Stimulated activated naive CD8-positive, alpha-beta T cell treated with anti-CD3 and anti-CD28 coated beads, Interleukin-15, Interleukin-2, amounts not matched to agents 100 U/mL and 50 U/mL, for 24 hours (primary cell): ENCODE data around the gene HLA-A.
"Not testable (repeated sequence)": the region's sequence is repeated elsewhere in the genome, so short reads cannot be mapped to it uniquely, and the experiment has no call there.

Experiments used
- ATAC-seq: fragments of 150-1000 bp; cut with Tn5 transposase; one replicate; pipeline ENCODE4 v1.10.0; 2021
- DNase-seq: peaks from one replicate; pipeline ENCODE4 v3.0.0; 2021

HLA-A gene

DNA sequence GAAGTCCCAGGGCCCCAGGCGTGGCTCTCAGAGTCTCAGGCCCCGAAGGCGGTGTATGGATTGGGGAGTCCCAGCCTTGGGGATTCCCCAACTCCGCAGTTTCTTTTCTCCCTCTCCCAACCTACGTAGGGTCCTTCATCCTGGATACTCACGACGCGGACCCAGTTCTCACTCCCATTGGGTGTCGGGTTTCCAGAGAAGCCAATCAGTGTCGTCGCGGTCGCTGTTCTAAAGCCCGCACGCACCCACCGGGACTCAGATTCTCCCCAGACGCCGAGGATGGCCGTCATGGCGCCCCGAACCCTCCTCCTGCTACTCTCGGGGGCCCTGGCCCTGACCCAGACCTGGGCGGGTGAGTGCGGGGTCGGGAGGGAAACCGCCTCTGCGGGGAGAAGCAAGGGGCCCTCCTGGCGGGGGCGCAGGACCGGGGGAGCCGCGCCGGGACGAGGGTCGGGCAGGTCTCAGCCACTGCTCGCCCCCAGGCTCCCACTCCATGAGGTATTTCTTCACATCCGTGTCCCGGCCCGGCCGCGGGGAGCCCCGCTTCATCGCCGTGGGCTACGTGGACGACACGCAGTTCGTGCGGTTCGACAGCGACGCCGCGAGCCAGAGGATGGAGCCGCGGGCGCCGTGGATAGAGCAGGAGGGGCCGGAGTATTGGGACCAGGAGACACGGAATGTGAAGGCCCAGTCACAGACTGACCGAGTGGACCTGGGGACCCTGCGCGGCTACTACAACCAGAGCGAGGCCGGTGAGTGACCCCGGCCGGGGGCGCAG is at the start of gene HLA-A:
HLA-A (plus strand) TSS at position 258 of the 778 bp plus-strand sequence; CDS start at position 280, 22 bp downstream.
- peak; percentile 90 for DNase-seq
- ATAC-seq = peak; percentile 95

DNA sequence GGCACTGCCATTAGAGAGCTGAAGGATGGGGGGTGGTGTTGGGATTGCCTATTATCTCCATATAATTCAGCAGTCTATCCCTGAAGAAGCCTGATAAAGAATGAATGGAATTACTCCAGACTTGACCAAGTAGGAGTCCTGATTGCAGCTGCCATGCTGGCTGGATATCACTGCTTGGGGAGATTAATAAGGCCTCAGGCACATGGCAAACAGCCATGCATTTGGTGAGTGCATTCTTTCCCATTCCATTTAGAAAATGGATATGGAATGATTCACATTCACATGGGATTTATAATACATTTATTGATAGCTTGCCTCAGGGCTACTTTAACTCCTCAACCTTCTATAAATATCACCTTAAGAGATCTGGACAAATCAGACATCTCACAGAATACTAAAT is 49.6 kb upstream of the HLA-A start:
- ATAC-seq (no peak), DNase-seq (no peak)

DNA sequence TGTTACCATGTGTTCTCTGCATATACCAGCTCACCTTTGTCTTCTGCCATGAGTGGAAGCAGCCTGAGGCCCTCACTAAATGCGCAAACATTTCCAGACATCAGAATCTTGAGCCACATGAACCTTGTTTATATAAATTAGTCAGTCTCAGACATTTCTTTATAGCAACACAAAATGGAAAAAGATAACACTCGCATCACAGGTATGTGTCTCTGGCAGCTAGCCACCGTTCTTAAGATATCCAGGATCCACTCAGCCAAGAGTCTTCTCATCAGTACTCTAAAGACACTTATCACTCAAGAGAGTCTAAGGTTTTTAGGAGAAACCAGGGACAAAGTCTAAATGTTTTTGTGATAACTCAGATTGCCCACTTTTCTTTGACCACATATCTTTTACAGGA is 43.1 kb upstream of the HLA-A start:
- DNase-seq = no peak
- ATAC-seq = no peak

DNA sequence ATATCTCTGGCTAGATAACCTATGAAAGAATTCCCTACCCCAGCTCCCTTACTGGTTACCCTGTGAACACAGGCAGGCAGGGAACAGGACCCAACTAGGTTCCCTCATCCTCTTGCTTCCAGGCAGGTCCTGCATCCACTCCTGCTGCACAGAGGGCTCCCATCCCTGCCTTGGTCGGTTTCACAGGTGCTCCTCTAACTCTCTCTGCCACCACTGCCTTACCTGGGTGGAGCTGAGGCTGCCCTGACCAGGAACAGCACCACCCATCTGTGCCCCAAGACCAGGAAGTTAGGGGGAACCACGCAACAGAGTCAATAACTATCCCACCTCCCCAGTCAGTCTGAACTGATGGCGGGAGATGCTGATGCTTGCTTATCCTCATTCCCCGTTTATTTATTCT is 37.0 kb upstream of the HLA-A start:
- DNase-seq (no peak), ATAC-seq (no peak)

DNA sequence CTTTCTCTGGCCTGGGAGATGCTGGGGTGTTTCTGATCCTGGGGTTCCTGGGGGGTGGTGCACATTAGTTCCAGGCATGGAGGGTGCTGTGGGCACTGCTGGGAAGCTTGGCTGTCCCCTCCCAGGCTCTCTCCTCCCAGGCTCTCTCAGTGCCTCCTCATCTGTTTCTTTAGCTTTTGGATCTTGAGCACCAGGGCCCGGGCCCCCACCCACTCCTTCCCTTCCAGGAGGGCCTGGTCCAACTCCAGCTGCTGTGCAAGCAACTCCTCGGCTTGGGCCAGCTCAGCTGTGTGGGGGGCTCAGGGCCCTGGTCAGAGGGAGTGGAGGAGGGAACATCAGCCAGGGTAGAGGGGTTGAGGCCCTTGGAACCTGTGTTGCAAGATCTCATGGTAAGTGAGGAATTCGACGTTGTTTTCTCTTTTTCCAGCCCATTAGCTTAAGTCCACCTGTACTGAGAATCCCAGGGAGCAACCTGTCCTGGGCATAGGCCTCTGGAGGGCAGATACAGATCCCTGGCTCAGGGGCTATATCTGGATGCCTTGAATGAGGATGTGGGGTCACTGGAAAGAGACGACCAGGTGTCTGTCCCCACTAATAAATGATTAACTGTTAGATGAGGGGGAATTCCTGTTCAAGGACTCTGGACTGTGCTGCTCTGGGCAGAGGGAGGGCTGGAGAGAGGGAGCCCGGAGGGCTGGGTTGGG is 34.5 kb upstream of the HLA-A start:
- no peak for DNase-seq
- ATAC-seq = no peak

DNA sequence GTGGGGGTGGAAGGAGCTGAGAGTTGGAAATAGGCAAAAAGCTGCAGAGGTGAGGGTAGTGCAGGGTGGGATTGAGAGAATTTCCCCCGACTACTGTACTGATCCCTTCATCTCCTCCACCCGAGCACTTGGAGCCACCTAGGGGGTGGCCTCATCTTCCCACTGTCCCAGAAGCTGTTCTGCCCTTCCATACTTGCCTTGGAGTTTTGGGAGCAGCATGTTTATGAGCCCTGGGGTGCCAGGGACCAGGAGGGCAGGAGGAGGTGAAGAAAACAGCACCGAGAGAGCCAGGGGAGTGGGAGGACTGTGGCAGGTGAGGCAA is 34.0 kb upstream of the HLA-A start:
- ATAC-seq = no peak

DNA sequence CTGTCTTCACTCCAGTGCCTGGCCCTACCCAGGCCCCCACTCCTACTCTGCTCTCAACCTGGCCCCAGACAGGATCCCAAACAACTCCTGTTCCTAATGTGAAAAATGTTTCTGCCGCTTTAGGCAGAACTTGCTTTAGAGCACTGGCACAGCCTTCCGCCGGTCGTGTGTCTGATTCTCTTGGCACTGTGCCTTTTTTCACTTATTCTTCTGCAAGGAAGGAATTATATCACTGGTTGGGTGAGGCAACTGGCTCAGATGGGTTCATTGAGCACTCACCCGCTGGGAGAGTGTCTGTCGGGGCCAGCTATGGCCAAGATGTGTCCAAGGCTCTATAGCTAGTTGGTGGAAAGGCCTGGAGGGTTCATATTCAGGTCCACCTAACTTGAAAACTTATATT is 33.6 kb upstream of the HLA-A start:
- ATAC-seq (no peak), DNase-seq (no peak)

More for the DNA sequence above, 34.0 kb upstream of the HLA-A start:
- DNase-seq = no peak

DNA sequence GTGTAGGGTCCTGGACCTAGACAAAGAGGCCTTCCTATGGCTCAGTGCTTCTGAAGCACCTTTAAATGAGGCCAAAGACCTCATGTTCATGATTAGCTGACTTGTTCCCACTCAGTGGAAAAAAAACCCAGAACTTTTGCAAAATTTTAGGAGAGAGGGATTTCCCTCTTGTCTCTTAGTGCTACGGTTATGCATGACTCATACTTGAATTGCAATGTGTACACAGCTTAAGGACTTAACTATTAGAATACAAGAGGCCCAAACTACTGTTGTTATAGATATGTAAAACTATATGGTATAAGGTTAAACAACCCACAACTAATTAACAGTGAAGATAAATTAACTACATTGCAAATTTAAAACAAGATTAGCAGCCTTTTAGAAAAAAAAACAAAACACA is 32.3 kb upstream of the HLA-A start:
- DNase-seq (no peak), ATAC-seq (peak; percentile 61)

DNA sequence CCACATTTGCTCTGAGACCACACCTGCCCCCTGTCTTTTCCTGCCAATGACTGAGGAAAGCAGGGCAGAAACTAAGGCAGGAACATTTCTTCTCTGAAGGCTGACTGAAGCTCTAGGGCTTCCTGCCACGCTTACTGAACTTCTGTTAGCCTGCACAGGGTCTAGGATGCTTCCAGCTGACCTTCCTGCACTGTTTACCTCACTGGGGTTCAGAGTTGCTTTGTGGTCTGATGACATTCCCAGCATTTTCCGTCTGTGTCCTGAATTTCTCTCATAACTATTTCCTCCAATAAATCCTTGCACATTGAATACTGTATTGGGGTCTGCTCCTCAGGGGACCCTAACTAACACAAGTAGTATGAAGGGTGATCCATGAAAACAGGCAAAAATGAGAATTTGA is 29.5 kb upstream of the HLA-A start:
- DNase-seq = no peak
- no peak for ATAC-seq

DNA sequence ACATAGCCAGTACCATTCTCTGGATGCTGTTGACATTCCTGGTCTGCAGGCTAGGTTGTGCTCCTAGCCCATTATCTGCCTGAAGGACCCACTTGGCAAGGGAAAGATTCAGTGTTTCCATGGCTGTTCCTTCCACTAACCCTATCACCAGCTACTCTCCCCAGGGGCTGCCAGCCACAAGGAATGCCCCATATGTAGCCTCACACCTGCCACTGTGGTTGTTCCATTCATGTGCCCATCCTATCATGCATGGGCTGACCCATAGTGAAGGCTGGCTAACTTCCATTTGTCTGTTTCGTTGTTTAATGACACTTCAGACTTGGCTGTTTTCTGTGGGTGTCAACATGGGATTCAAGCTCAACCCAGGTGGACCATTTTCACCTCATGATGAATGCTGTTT is 25.6 kb upstream of the HLA-A start:
- ATAC-seq = no peak
- DNase-seq = no peak

DNA sequence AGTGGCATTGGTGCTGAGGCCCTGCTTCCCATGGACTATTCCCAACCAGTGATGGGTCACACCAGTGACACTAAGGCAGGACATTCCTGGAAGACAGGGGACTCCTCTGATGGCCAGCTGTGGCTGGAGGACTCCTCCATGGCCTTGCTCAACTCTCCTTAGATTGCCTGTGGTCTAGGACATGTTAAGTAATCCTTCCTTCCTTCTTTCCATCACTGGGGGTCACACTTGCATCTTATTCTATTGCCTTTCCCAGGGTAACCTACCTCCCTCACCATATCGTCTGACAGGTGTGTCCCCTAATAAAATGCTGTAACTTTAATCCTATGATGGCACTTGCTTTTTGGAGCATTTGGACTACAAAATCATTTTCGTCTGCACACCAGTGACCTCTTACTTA is 24.5 kb upstream of the HLA-A start:
- DNase-seq (no peak), ATAC-seq (no peak)

DNA sequence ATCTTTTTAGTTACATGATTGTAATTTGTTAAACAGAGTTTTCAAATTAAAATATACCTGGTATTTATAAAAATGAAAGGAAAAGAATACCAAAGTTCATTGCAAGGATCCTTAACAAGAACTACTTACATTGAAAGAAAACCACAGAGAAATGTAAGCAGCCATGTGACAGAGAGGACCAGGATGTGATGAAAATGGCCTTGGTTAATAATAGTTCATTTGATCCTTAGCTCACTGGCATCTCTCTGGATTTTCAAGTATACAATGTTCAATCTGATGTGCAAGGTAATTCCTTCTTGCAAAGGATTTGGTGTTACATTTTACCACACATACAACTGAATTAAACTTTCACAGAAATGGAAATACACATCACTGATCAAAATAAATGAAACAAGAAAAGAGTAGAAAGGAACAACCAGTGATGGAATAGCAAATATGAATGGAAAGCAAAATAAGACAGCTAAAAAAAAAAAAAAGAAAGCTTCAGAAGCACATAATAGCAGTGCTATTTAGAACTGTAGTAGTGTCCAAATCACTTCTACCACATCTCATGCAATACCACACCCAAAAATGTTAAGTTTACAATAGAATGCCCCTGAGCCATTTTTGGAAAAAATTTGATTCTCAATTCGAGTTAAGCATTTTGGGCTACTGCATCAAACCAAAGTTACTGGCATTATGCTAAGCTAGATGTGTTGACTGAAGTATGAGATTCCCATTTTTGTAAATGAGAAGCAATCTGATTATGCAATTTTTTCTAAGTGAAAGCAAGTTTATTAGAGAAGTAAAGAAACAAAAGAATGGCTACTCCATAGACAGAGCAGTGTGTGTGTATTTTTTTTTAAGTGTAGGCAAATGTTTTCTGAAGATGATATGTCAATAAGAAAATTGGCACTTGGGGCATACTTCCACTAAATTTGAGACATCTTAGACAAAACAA is 22.6 kb upstream of the HLA-A start:
- DNase-seq = no peak
- ATAC-seq = no peak

DNA sequence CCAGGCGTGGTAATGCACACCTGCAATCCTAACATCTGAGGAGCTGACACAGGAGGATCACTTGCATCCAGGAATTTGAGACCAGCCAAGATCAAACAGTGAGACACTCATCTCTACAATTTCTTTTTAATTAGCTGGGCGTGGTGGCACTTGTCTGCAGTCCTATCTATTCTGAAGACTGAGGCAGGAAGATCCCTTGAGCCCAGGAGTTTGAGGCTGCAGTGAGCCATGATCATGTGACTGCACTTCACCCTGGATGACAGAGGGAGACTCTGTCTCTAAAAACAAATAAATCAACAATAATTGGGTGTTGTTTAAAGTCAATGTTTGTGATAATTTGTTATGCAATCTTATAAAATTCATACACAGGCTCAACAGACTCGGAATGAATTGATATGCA is 18.0 kb upstream of the HLA-A start:
- DNase-seq (no peak), ATAC-seq (no peak)

DNA sequence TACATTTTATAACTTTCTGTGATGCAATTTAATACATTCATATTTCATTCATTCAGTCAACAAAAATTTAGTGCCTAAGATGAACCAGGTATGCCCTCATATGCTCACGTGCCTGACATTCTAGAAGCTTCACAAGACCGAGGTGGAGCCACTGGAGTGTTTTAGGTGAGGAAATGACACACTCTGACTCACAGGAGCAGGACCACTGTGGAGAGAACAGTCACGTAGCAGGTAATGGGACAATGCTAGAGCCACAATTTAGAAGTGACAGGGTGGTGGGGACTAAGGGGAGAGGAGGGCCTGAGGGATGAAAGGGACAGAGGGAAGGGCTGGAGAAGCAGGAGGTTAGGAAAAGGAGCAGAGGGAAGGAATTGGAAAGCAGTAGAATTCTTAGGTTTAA is 17.6 kb upstream of the HLA-A start:
- DNase-seq (peak; percentile 58), ATAC-seq (peak; percentile 60)

DNA sequence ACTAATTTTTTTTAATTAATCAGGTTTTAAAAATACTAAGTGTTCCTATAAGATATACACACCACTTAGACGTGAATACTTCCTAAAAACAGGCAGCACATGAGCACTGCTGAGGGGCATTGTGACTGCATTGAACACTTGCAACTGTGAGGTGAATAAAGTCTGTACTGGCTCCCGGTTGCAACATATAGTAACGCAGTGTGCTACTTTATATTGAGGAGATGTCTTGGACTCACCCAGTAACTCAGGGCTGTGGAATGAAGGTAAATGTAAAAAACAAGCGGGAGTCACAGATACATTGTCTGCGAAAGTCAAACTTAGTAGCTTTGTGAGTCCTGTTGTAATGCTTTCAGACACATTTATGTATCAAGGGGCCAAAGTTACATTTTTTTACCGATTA is 17.0 kb upstream of the HLA-A start:
- DNase-seq (no peak), ATAC-seq (no peak)

DNA sequence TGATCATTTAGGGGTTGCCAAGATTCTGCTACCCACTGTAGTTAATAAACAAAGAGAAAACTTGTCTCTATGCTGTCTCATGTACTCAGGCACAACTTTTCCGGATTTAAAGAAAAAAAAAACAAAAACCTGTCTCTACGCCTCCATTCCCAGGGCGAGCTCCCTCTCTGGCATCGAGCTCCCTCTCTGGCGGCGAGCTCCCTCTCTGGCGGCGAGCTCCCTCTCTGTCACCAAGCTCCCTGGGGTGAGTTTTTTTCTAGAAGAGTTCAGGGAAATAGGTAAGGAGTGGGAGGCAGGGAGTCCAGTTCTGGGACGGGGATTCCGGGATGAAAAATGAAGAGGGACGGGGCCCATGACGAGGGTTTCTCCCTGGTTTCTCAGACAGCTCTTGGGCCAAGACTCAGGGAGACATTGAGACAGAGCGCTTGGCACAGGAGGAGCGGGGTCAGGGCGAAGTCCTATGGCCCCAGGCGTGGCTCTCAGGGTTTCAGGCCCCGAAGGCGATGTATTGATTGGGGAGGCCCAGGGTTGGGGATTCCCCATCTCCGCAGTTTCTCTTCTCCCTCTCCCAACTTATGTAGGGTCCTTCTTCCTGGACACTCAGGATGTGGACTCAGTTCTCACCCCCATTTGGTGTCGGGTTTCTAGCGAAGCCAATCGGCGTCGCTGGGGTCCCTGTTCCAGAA is 16.5 kb upstream of the HLA-A start:
- ATAC-seq (peak; percentile 8), DNase-seq (peak; percentile 42)

DNA sequence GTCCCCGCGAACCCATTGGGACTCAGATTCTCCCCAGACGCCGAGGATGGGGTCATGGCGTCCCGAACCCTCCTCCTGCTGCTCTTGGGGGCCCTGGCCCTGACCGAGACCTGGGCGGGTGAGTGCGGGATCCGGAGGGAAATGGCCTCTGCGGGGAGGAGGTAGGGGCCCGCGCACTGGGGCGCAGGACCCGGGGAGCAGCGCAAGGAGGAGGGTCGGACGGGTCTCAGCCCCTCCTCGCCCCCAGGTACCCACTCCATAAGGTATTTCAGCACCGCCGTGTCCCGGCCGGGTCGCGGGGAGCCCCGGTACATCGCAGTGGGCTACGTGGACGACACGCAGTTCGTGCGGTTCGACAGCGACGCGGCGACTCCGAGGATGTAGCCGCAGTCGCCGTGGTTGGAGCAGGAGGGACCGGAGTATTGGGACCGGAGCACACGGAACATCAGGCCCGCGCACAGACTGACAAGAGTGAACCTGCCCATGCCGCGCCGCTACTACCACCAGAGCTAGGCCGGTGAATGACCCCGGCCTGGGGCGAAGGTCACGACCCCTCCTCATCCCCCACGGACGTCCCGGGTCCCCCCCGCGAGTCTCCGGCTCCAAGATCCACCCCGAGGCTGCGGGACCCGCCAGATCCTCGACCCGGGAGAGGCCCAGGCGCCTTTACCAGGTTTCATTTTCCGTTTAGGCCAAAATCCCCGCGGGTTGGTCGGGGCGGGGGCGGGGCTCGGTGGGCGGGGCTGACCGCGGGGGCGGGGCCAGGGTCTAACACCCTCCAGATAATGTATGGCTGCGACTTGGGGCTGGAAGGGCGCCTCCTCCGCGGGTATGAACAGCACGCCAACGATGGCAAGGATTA is 15.7 kb upstream of the HLA-A start:
- ATAC-seq (peak; percentile 90), DNase-seq (peak; percentile 86)

DNA sequence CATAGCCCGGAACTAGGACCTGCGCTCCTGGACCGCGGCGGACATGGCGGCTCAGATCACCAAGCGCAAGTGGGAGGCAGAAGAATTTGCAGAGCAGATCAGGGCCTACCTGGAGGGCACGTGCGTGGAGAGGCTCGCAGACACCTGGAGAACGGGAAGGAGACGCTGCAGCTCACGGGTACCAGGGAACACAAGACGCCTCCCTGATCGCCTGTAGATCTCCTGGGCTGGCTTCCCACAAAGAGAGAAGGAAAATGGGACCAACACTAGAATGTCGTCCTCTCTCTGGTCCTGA is 15.1 kb upstream of the HLA-A start:
- no peak for ATAC-seq
- DNase-seq = no peak

DNA sequence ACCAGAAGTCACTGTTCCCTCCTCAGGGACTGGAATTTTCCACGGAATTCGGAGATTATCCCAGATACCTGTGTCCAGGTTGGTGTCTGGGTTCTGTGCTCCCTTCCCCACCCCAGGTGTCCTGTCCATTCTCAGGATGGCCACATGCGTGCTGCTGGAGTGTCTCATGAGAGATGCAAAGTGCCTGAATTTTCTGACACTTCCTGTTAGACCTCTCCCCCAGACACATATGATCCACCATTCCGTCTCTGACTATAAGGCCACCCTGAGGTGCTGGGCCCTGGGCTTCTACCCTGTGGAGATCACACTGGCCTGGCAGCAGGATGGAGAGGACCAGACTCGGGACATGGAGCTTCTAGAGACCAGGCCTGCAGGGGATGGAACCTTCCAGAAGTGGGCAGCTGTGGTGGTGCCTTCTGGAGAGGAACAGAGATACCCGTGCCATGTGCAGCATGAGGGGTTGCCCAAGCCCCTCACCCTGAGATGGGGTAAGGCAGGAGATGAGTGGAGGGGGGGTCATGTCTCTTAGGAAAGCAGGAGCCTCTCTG is 14.4 kb upstream of the HLA-A start:
- DNase-seq (no peak), ATAC-seq (no peak)

DNA sequence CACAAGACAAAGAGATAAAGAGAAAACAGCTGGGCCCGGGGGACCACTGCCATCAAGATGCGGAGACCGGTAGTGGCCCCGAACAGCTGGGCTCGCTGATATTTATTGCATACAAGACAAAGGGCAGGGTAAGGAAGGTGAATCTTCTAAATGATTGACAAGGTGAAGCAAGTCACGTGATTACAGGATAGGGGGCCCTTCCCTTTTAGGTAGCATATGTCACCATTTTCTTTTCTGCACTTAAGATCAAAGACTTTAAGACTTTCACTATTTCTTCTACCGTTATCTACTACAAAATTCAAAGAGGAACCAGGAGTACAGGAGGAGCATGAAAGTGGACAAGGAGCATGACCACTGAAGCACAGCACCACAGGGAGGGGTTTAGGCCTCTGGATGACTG is 12.3 kb upstream of the HLA-A start:
- ATAC-seq, DNase-seq: not testable (repeated sequence)

DNA sequence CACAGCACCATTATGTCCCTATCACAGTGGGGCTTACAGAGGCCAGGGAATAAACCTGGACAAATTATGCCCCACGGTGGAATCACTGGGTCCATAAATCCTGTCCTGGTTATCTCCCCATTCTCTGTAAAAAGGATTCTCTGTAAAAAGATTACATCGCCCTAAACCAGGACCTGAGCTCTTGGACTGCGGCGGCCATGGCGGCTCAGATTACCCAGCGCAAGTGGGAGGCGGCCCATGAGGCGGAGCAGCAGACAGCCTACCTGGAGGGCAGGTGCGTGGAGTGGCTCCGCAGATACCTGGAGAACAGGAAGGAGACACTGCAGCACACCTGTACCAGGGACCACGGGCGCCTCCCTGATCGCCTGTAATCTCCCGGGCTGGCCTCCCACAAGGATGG is 8.4 kb upstream of the HLA-A start:
- DNase-seq (no peak), ATAC-seq (no peak)
